ENCODE data around the gene SNRNP70. TPM values are rescaled to one million over a fixed set of nuclear protein-coding genes. Genes with fewer than 3 reads are reported as not detected.
A peak's percentile ranks its signal among the peaks of the same experiment; 100 is the strongest.
"Not testable (repeated sequence)": the region's sequence is repeated elsewhere in the genome, so short reads cannot be mapped to it uniquely, and the experiment has no call there.

SNRNP70 gene
- total RNA-seq, result 100 to 1,000 TPM in 5 of 6 donors, 10 to 100 TPM in 1; 87.9 to 205 (median 136) TPM
- polyA plus RNA-seq, result 100 to 1,000 TPM; 799 to 883 TPM

- peaks cover 0 to 26% (median 7%) of the 10 kb centered on the region in 3 donors for H3K4me1 ChIP-seq
- TF ChIP-seq, protein P1, sequence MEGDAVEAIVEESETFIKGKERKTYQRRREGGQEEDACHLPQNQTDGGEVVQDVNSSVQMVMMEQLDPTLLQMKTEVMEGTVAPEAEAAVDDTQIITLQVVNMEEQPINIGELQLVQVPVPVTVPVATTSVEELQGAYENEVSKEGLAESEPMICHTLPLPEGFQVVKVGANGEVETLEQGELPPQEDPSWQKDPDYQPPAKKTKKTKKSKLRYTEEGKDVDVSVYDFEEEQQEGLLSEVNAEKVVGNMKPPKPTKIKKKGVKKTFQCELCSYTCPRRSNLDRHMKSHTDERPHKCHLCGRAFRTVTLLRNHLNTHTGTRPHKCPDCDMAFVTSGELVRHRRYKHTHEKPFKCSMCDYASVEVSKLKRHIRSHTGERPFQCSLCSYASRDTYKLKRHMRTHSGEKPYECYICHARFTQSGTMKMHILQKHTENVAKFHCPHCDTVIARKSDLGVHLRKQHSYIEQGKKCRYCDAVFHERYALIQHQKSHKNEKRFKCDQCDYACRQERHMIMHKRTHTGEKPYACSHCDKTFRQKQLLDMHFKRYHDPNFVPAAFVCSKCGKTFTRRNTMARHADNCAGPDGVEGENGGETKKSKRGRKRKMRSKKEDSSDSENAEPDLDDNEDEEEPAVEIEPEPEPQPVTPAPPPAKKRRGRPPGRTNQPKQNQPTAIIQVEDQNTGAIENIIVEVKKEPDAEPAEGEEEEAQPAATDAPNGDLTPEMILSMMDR (IDR thresholded peaks at IDR 0.05), result no peak
- DNase-seq (peak; percentile 99 to 100 (median 100)), FAIRE-seq (peak; percentile 80), ATAC-seq (peak; percentile 94 to 98 (median 96))
- no peaks in the 10 kb centered on the region for H3K27me3 ChIP-seq
- 0 to 1% methylated on average over 81 to 89 of the region's 89 CpGs for WGBS, 2 donors
- H3K36me3 ChIP-seq, result peaks cover 0 to 9% (median 2%) of the 10 kb centered on the region in 3 donors
- peak within 1 kb of the TSS; percentile 78 to 87 (median 82) for H3K4me3 ChIP-seq
- H3K27ac ChIP-seq, result peak within 1 kb of the TSS; percentile 42 to 86 (median 74)
- intact Hi-C loops (cut with DNase I), result no loop called here
- H3K9me3 ChIP-seq, result no peaks in the 10 kb centered on the region
Observed at GRCh38 chr19:49085020-49085867, at the start of gene SNRNP70. Gene SNRNP70, plus strand, starts transcription at chr19:49085451. Its CDS starts 964 bp downstream, at chr19:49086415.

DNA sequence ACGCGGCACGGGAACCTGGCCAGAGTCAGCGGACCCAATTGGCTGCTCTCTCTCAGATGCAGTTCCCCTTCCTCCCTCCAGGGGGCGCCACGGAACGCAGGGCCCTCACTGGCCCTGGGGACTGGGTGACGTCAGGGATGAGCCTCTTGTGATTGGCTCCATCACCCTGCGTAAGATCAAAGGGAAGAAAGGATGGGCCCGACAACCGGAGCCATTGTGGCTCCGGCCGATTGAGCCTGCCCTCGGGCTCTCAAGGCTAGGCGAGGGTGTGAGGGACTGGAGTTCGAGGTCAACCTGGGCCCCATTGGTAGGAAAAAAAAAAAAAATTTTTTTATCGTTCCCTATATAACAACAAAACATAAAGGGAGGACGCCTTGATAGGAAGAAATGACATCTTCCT, 48.4 kb upstream of the SNRNP70 start, which contains the start of gene CGB1:
Gene CGB1, minus strand, starts transcription at position 81 of the 400 bp plus-strand sequence. CDS start 184 bp downstream, outside the sequence.
- ATAC-seq, DNase-seq: not testable (repeated sequence)
- 42 to 58% methylated on average over 15 to 18 of the region's 18 CpGs for WGBS, 2 donors

GRCh38 chr19:49038111-49038510, 47.1 kb upstream of the SNRNP70 start:
- ATAC-seq; H3K36me3 ChIP-seq; DNase-seq; H3K9me3 ChIP-seq; H3K4me3 ChIP-seq; H3K27ac ChIP-seq; H3K27me3 ChIP-seq; H3K4me1 ChIP-seq; FAIRE-seq; intact Hi-C loops (cut with DNase I): not testable (repeated sequence)
- WGBS, 2 donors, result 73 to 77% methylated on average over 5 to 8 of the region's 8 CpGs

More for the DNA sequence above, 48.4 kb upstream of the SNRNP70 start, which contains the start of gene CGB1:
- FAIRE-seq; H3K36me3 ChIP-seq; H3K4me3 ChIP-seq; H3K27me3 ChIP-seq; H3K9me3 ChIP-seq; H3K4me1 ChIP-seq; intact Hi-C loops (cut with DNase I); H3K27ac ChIP-seq: not testable (repeated sequence)
- TF ChIP-seq, protein P1 (IDR thresholded peaks at IDR 0.05), result peak in 2 of 4 donors; percentile 13 to 21

- ATAC-seq; H3K9me3 ChIP-seq; H3K36me3 ChIP-seq; H3K27me3 ChIP-seq; H3K4me1 ChIP-seq; FAIRE-seq; DNase-seq; H3K27ac ChIP-seq; H3K4me3 ChIP-seq; intact Hi-C loops (cut with DNase I): not testable (repeated sequence)
- 69 to 73% methylated on average over 26 of the region's 26 CpGs for WGBS, 2 donors
Observed at GRCh38 chr19:49038557-49039276, 46.5 kb upstream of the SNRNP70 start.

- H3K4me1 ChIP-seq; H3K9me3 ChIP-seq; FAIRE-seq; H3K27ac ChIP-seq; H3K27me3 ChIP-seq; DNase-seq; H3K4me3 ChIP-seq; ATAC-seq; H3K36me3 ChIP-seq; intact Hi-C loops (cut with DNase I): not testable (repeated sequence)
- WGBS, 2 donors, result 40 to 59% methylated on average over 6 to 9 of the region's 9 CpGs
Observed at GRCh38 chr19:49039736-49040135, 45.5 kb upstream of the SNRNP70 start.

DNA sequence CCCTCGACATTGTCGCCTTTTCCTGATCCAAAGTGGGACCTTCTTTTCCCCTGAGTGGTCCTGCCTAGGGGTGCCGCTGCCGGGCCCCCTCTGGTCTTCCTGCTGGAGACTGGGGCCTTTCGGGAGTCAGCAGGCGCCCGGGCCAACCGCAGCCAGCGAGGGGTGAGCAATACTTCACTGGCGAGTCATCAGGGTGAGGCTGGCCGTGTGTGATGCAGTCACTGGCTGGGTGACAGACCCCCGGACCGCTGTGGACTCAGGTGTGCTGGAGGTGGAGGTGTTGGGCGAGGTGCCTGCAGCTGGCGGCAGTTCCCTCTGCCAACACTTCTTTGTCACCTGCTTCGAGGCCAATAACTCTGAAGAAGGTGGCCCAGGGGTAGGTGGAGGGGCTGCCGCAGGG, 43.1 kb upstream of the SNRNP70 start:
- 56 to 64% methylated on average over 17 of the region's 17 CpGs for WGBS, 2 donors
- H3K27me3 ChIP-seq, result no peaks in the 10 kb centered on the region
- H3K9me3 ChIP-seq, result no peaks in the 10 kb centered on the region
- DNase-seq (no peak), ATAC-seq (no peak), FAIRE-seq (no peak)
- H3K4me1 ChIP-seq, result no peaks in the 10 kb centered on the region
- no peaks in the 10 kb centered on the region for H3K36me3 ChIP-seq
- intact Hi-C loops (cut with DNase I), result no loop called here
- TF ChIP-seq, protein P1 (IDR thresholded peaks at IDR 0.05), result no peak
- no peak overlapping the region for H3K27ac ChIP-seq
- H3K4me3 ChIP-seq, result no peak overlapping the region

DNA sequence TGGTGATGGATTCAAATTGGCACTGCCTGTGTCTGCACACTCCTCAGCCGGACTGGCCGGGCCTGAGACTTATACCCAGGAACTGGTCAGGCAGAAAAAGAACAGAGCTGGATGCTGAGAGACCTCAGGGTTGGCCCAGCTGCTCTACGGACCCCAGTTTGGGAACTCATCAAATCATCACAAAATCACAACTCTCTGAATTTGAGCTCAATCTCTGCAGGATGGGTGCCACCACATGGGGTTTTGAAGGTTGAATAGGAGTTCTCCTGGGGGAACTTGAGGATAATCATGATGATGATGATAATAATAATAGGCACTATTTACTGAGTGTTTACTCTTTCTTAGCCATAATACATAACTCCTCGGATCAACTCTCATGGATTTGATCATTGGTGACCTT, 42.6 kb upstream of the SNRNP70 start:
- H3K36me3 ChIP-seq; FAIRE-seq; H3K27me3 ChIP-seq; DNase-seq; ATAC-seq; H3K4me1 ChIP-seq; H3K27ac ChIP-seq; intact Hi-C loops (cut with DNase I); H3K4me3 ChIP-seq; H3K9me3 ChIP-seq: not testable (repeated sequence)
- WGBS, 2 donors, result 58 to 62% methylated on average over 2 of the region's 4 CpGs

DNA sequence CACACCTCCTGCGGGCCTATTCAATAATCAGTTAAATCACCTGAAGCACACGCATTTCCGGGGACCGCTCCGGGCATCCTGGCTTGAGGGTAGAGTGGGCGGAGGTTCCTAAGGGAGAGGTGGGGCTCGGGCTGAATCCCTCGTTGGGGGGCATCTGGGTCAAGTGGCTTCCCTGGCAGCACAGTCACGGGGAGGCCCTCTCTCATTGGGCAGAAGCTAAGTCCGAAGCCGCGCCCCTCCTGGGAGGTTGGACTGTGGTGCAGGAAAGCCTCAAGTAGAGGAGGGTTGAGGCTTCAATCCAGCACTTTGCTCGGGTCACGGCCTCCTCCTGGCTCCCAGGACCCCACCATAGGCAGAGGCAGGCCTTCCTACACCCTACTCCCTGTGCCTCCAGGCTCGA, 41.7 kb upstream of the SNRNP70 start, which contains the start of gene CGB5:
Gene CGB5, plus strand, starts transcription at position 301 of the 400 bp plus-strand sequence. CDS start 362 bp downstream, outside the sequence.
- H3K9me3 ChIP-seq; H3K27ac ChIP-seq; H3K27me3 ChIP-seq; H3K4me3 ChIP-seq; H3K4me1 ChIP-seq; H3K36me3 ChIP-seq; ATAC-seq; intact Hi-C loops (cut with DNase I); DNase-seq; FAIRE-seq: not testable (repeated sequence)
- WGBS, 2 donors, result 59 to 63% methylated on average over 14 to 15 of the region's 15 CpGs
